ENCODE measurements around the gene CKLF.

DNA sequence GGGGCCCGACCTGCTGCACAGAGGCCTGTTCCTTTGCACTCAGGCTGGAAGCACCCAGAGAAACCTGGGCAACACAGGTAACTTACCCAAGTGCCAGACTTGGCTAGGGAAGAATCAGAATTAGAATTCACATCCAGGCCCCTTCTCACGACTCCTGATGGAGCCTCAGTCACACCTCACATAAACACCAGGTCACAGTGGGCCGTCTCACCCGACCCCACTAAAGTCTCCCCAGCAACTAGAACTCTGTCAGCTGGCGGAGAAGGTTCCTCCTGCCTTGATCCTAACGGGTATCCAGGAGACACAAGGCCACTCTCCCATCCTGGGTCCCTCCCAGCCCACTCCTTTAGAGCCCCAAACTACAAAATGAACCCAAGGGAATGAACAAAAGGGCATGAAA is 8.8 kb upstream of the CKLF start:
- TF ChIP-seq POLR2A (IDR thresholded peaks at IDR 0.05; ENCODE audit: low read length) (no peak), GATA1 (IDR thresholded peaks at IDR 0.05; ENCODE audit: low read depth, low read length) (no peak)
